Measurements from ENCODE around the gene SNRPD3.
"Not testable (repeated sequence)": the region's sequence is repeated elsewhere in the genome, so short reads cannot be mapped to it uniquely, and the experiment has no call there.

DNA sequence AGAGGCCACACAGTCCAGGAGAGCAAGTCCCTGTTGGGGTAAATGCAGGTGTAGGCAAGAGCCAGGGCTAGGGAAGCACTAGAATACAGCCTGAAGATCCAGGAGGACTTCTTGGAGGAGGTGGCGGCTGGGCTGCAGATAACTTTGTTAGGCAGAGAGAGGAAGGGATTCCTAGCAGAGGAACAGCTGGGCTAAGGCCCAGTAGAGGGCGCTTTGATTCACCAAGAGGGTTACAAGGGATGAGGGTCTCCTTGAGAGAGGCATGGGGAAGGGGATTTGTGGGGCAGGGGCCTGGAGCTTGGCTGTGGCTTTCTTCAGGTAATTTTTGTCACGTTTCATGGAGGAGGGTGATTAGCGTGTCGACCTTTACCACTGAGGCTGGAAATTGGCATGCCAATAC, 65.4 kb downstream of the SNRPD3 start:
- TF ChIP-seq, protein P1, sequence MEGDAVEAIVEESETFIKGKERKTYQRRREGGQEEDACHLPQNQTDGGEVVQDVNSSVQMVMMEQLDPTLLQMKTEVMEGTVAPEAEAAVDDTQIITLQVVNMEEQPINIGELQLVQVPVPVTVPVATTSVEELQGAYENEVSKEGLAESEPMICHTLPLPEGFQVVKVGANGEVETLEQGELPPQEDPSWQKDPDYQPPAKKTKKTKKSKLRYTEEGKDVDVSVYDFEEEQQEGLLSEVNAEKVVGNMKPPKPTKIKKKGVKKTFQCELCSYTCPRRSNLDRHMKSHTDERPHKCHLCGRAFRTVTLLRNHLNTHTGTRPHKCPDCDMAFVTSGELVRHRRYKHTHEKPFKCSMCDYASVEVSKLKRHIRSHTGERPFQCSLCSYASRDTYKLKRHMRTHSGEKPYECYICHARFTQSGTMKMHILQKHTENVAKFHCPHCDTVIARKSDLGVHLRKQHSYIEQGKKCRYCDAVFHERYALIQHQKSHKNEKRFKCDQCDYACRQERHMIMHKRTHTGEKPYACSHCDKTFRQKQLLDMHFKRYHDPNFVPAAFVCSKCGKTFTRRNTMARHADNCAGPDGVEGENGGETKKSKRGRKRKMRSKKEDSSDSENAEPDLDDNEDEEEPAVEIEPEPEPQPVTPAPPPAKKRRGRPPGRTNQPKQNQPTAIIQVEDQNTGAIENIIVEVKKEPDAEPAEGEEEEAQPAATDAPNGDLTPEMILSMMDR (IDR thresholded peaks at IDR 0.05), result not testable (repeated sequence)
- TF ChIP-seq POLR2A, EP300, POLR2AphosphoS5 (IDR thresholded peaks at IDR 0.05): not testable (repeated sequence)
